ENCODE results near the gene LOXL1.

GRCh38 chr15:73905225-73905827 is 20.9 kb upstream of the LOXL1 start:
- TF ChIP-seq CTCF (conservative IDR thresholded peaks at IDR 0.05; ENCODE audit: low read depth, low read length), result no peak
- TF ChIP-seq BHLHE40 (IDR thresholded peaks at IDR 0.05; ENCODE audit: low read depth, low read length), result no peak
- TF ChIP-seq POLR2A (IDR thresholded peaks at IDR 0.05; ENCODE audit: low read depth, low read length), result no peak
- no peak for TF ChIP-seq RAD21 (IDR thresholded peaks at IDR 0.05; ENCODE audit: low read length)
- no peak for TF ChIP-seq USF2 (IDR thresholded peaks at IDR 0.05; ENCODE audit: low read depth, low read length)
- TF ChIP-seq FOS (IDR thresholded peaks at IDR 0.05; ENCODE audit: low read depth, low read length), result no peak
- no peak for TF ChIP-seq MAZ (IDR thresholded peaks at IDR 0.05; ENCODE audit: borderline replicate concordance, low read depth, low read length)
- TF ChIP-seq SMC3 (IDR thresholded peaks at IDR 0.05; ENCODE audit: low read depth, low read length), result no peak
- TF ChIP-seq, protein P1, sequence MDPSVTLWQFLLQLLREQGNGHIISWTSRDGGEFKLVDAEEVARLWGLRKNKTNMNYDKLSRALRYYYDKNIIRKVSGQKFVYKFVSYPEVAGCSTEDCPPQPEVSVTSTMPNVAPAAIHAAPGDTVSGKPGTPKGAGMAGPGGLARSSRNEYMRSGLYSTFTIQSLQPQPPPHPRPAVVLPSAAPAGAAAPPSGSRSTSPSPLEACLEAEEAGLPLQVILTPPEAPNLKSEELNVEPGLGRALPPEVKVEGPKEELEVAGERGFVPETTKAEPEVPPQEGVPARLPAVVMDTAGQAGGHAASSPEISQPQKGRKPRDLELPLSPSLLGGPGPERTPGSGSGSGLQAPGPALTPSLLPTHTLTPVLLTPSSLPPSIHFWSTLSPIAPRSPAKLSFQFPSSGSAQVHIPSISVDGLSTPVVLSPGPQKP (IDR thresholded peaks at IDR 0.05; ENCODE audit: borderline replicate concordance, low read depth, low read length), result no peak
